Endometrial microvascular endothelial cells (primary cell): ENCODE measurements around the gene ETF1. TPM values are rescaled to one million over a fixed set of nuclear protein-coding genes. Genes with fewer than 3 reads are reported as not detected.
"Not testable (repeated sequence)": the region's sequence is repeated elsewhere in the genome, so short reads cannot be mapped to it uniquely, and the experiment has no call there.

Source experiments
- in situ Hi-C: cut with HindIII; loops from 2 replicates; pipeline ENCODE4 v1.10.0; 2017; ENCODE audit warnings: low sequenced_read_pairs, low pct_unique_long_range_greater_than_20kb; ENCODE audit errors: inconsistent ontology term
- total RNA-seq: library from RNA; depleted of rRNA; stranded (reverse); fragments of >200 nt; gene quantifications from one replicate; pipeline ENCODE4 v1.2.3, GENCODE V29; 2015; ENCODE audit errors: inconsistent ontology term

Gene ETF1
- total RNA-seq, 1 donor from 2014 or later: 127 TPM

- in situ Hi-C loops: no loop called here
Observed at GRCh38 chr5:138536665-138537315, 6.2 kb downstream of the ETF1 start.

GRCh38 chr5:138536215-138536614 is 6.8 kb downstream of the ETF1 start:
- in situ Hi-C loops: no loop called here

GRCh38 chr5:138533973-138534941 is 8.8 kb downstream of the ETF1 start:
- in situ Hi-C loops: no loop called here

GRCh38 chr5:138529812-138530211 is 13.2 kb downstream of the ETF1 start:
- in situ Hi-C loops: no loop called here

- in situ Hi-C loops: no loop called here
Observed at GRCh38 chr5:138528744-138529469, 14.1 kb downstream of the ETF1 start.

- in situ Hi-C loops: no loop called here
Observed at GRCh38 chr5:138528208-138528607, 14.8 kb downstream of the ETF1 start.

GRCh38 chr5:138527170-138527569 is 15.9 kb downstream of the ETF1 start:
- in situ Hi-C loops: no loop called here

GRCh38 chr5:138523406-138523805 is 19.6 kb downstream of the ETF1 start:
- in situ Hi-C loops: no loop called here

- in situ Hi-C loops: no loop called here
Observed at GRCh38 chr5:138520971-138521370, 22.1 kb downstream of the ETF1 start.

- in situ Hi-C loops: no loop called here
Observed at GRCh38 chr5:138517437-138517836, 25.6 kb downstream of the ETF1 start.

GRCh38 chr5:138515556-138516245 is 27.3 kb downstream of the ETF1 start:
- in situ Hi-C loops: no loop called here

GRCh38 chr5:138514021-138514420 is 29.0 kb downstream of the ETF1 start:
- in situ Hi-C loops: no loop called here

- in situ Hi-C loops: no loop called here
Observed at GRCh38 chr5:138508958-138509357, 34.1 kb downstream of the ETF1 start.

GRCh38 chr5:138507485-138507884 is 35.6 kb downstream of the ETF1 start:
- in situ Hi-C loops: not testable (repeated sequence)

- in situ Hi-C loops: no loop called here
Observed at GRCh38 chr5:138506370-138507306, 36.4 kb downstream of the ETF1 start.

- in situ Hi-C loops: no loop called here
Observed at GRCh38 chr5:138504799-138505198, 38.2 kb downstream of the ETF1 start.

- in situ Hi-C loops: no loop called here
Observed at GRCh38 chr5:138503487-138504270, 39.4 kb downstream of the ETF1 start.
